OCI-M2 (cell line): Measurements from ENCODE around the gene COL8A1.

Source experiments
- DNase-seq: peaks from one replicate; lab custom pipeline; 2025; ENCODE audit not compliant: unreplicated experiment; lab: John Stamatoyannopoulos, UW

COL8A1 gene

GRCh38 chr3:99637368-99638111, 854 bp upstream of the COL8A1 start:
- no peak for DNase-seq

- DNase-seq: no peak
These were observed 1.2 kb downstream of the COL8A1 start for GRCh38 chr3:99639579-99639978.

GRCh38 chr3:99640214-99640851, 1.9 kb downstream of the COL8A1 start:
- DNase-seq: no peak

- DNase-seq: no peak
These were observed 3.1 kb downstream of the COL8A1 start for GRCh38 chr3:99641480-99641879.

- no peak for DNase-seq
These were observed 3.6 kb downstream of the COL8A1 start for GRCh38 chr3:99641982-99642381.

- no peak for DNase-seq
These were observed 5.6 kb downstream of the COL8A1 start for GRCh38 chr3:99644017-99644416.

- no peak for DNase-seq
These were observed 6.4 kb downstream of the COL8A1 start for GRCh38 chr3:99644746-99645145.

GRCh38 chr3:99645277-99646106, 7.1 kb downstream of the COL8A1 start:
- no peak for DNase-seq

- DNase-seq: no peak
These were observed 7.7 kb downstream of the COL8A1 start for GRCh38 chr3:99646107-99646435.

- no peak for DNase-seq
These were observed 8.7 kb downstream of the COL8A1 start for GRCh38 chr3:99647081-99647480.

- no peak for DNase-seq
These were observed 9.7 kb downstream of the COL8A1 start for GRCh38 chr3:99648101-99648500.

GRCh38 chr3:99648516-99648915, 10.1 kb downstream of the COL8A1 start:
- DNase-seq: no peak

GRCh38 chr3:99651531-99651930, 13.1 kb downstream of the COL8A1 start:
- DNase-seq: no peak

GRCh38 chr3:99656624-99657023, 18.2 kb downstream of the COL8A1 start:
- no peak for DNase-seq

- DNase-seq: no peak
These were observed 19.9 kb downstream of the COL8A1 start for GRCh38 chr3:99658274-99658673.

- no peak for DNase-seq
These were observed 20.6 kb downstream of the COL8A1 start for GRCh38 chr3:99659032-99659431.

- no peak for DNase-seq
These were observed 21.6 kb downstream of the COL8A1 start for GRCh38 chr3:99659951-99660350.

- DNase-seq: no peak
These were observed 24.6 kb downstream of the COL8A1 start for GRCh38 chr3:99662838-99663570.

GRCh38 chr3:99663977-99664376, 25.6 kb downstream of the COL8A1 start:
- no peak for DNase-seq

- DNase-seq: no peak
These were observed 26.6 kb downstream of the COL8A1 start for GRCh38 chr3:99665017-99665416.

GRCh38 chr3:99666201-99666600, 27.8 kb downstream of the COL8A1 start:
- no peak for DNase-seq
